IMR-90 (cell line): ENCODE data around the gene KATNB1. TPM values are rescaled to one million over a fixed set of nuclear protein-coding genes. Genes with fewer than 3 reads are reported as not detected.

ENCODE experiments used
- ATAC-seq: fragments of 200-7000 bp; cut with Tn5 transposase; 2 replicates; pipeline ENCODE4 v1.9.1; 2020; ENCODE audit warnings: low read depth, mild to moderate bottlenecking, moderate library complexity
- BruUV-seq: library from RNA; stranded (reverse); fragments of 400-500 nt; replicated peaks from 2 replicates; lab custom pipeline; 2021; lab: Mats Ljungman, UMichigan
- CTCF ChIA-PET: fragments of 300-600 bp; formaldehyde crosslinking; extraction: SDS; loops from one replicate; lab custom pipeline; 2021; ENCODE audit warnings: antibody characterized with exemption; lab: Yijun Ruan, JAX
- POLR2A ChIA-PET: fragments of 300-600 bp; sonication (Branson Sonifier 250); formaldehyde crosslinking; loops from one replicate; lab custom pipeline; 2022; ENCODE audit warnings: antibody characterized with exemption; ENCODE audit not compliant: unreplicated experiment; lab: Charles Lee
- DNase-seq: peaks from one replicate; pipeline ENCODE4 v3.0.0; 2013
- H2AFZ ChIP-seq: replicated peaks from 2 replicates; pipeline ENCODE3; 2013; ENCODE audit warnings: low read length, mild to moderate bottlenecking; ENCODE audit not compliant: poor library complexity
- H2AK5ac ChIP-seq: 2 replicates; pipeline ENCODE4 v1.6.1; 2013; ENCODE audit warnings: low read depth, low read length, inconsistent platforms
- H2AK9ac ChIP-seq: replicated peaks from 2 replicates; pipeline ENCODE3; 2013; ENCODE audit warnings: mild to moderate bottlenecking, low read depth, low read length, moderate library complexity; ENCODE audit not compliant: poor library complexity
- H2BK120ac ChIP-seq: 2 replicates; pipeline ENCODE4 v1.6.1; 2013; ENCODE audit warnings: low read depth, low read length, inconsistent platforms
- H2BK15ac ChIP-seq: 3 replicates; pipeline ENCODE4 v1.6.1; 2013; ENCODE audit warnings: low read depth, low read length, inconsistent platforms
- H2BK20ac ChIP-seq: 2 replicates; pipeline ENCODE4 v1.6.1; 2013; ENCODE audit warnings: low read depth, mild to moderate bottlenecking, inconsistent platforms, low read length, moderate library complexity
- H2BK5ac ChIP-seq: 2 replicates; pipeline ENCODE4 v1.6.1; 2013; ENCODE audit warnings: mild to moderate bottlenecking, low read depth, low read length, inconsistent platforms; ENCODE audit not compliant: poor library complexity, severe bottlenecking
- H3K14ac ChIP-seq: replicated peaks from 2 replicates; pipeline ENCODE4 v1.6.1; 2013; ENCODE audit warnings: low read depth, low read length, inconsistent platforms
- H3K18ac ChIP-seq: 2 replicates; pipeline ENCODE4 v1.6.1; 2013; ENCODE audit warnings: low read depth, low read length, control low read depth
- H3K23ac ChIP-seq: 2 replicates; pipeline ENCODE4 v1.6.1; 2013; ENCODE audit warnings: low read depth, low read length, inconsistent platforms
- H3K27ac ChIP-seq: 2 replicates; pipeline ENCODE4 v1.5.1; 2013; ENCODE audit warnings: mild to moderate bottlenecking, control low read depth, low read length; ENCODE audit not compliant: insufficient read depth
- H3K27me3 ChIP-seq: 2 replicates; pipeline ENCODE4 v1.6.1; 2013; ENCODE audit warnings: low read length; ENCODE audit not compliant: control insufficient read depth, insufficient read depth
- H3K36me3 ChIP-seq: 2 replicates; pipeline ENCODE4 v1.6.1; 2013; ENCODE audit warnings: low read length, mixed read lengths; ENCODE audit not compliant: control insufficient read depth, insufficient read depth
- H3K4ac ChIP-seq: 2 replicates; pipeline ENCODE4 v1.6.1; 2013; ENCODE audit warnings: low read depth, low read length, inconsistent platforms
- H3K4me1 ChIP-seq: 2 replicates; pipeline ENCODE4 v1.6.1; 2013; ENCODE audit warnings: low read length, mixed read lengths; ENCODE audit not compliant: control insufficient read depth, insufficient read depth
- H3K4me2 ChIP-seq: 2 replicates; pipeline ENCODE4 v1.6.1; 2013; ENCODE audit warnings: low read depth, mild to moderate bottlenecking, control low read depth, low read length, moderate library complexity
- H3K4me3 ChIP-seq: 2 replicates; pipeline ENCODE4 v1.5.1; 2013; ENCODE audit warnings: low read depth, mild to moderate bottlenecking, control low read depth, low read length, moderate library complexity; ENCODE audit not compliant: insufficient read depth
- H3K56ac ChIP-seq: 2 replicates; pipeline ENCODE4 v1.6.1; 2013; ENCODE audit warnings: low read length, inconsistent platforms; ENCODE audit not compliant: insufficient read depth; ENCODE audit errors: extremely low read depth
- H3K79me1 ChIP-seq, 2 experiments: 2 replicates each; pipeline ENCODE4 v1.6.1; 2013; ENCODE audit warnings: low read length in 2 of 2, inconsistent platforms in 1 of 2, low read depth in 1 of 2
- H3K9ac ChIP-seq: 2 replicates; pipeline ENCODE4 v1.6.1; 2013; ENCODE audit warnings: low read depth, low read length, control low read depth
- H3K9me1 ChIP-seq: 2 replicates; pipeline ENCODE4 v1.6.1; 2013; ENCODE audit warnings: low read length, inconsistent platforms; ENCODE audit not compliant: insufficient read depth
- H3K9me3 ChIP-seq: 2 replicates; pipeline ENCODE4 v1.6.1; 2013; ENCODE audit warnings: low read length; ENCODE audit not compliant: control insufficient read depth, insufficient read depth
- H4K20me1 ChIP-seq: 2 replicates; pipeline ENCODE4 v1.6.1; 2013; ENCODE audit warnings: low read length, inconsistent platforms; ENCODE audit not compliant: insufficient read depth
- H4K5ac ChIP-seq: 2 replicates; pipeline ENCODE4 v1.6.1; 2013; ENCODE audit warnings: mild to moderate bottlenecking, low read depth, low read length, control low read depth
- H4K8ac ChIP-seq, 2 experiments: 2 replicates each; pipeline ENCODE4 v1.6.1; 2013; ENCODE audit warnings: low read depth in 2 of 2, low read length in 2 of 2, control low read depth in 1 of 2, inconsistent platforms in 1 of 2
- H4K91ac ChIP-seq: 2 replicates; pipeline ENCODE4 v1.6.1; 2013; ENCODE audit warnings: low read depth, low read length, inconsistent platforms; ENCODE audit not compliant: insufficient read depth
- CEBPB ChIP-seq: IDR thresholded peaks from 2 replicates; pipeline ENCODE4 v1.6.1; 2012; ENCODE audit warnings: low read depth, low read length, improper control_type of control experiment
- CHD1 ChIP-seq: IDR thresholded peaks from 2 replicates; pipeline ENCODE4 v1.6.1; 2012; ENCODE audit warnings: low read depth, low read length, improper control_type of control experiment
- FOS ChIP-seq: fragments of 150-350 bp; IDR thresholded peaks from 2 replicates; pipeline ENCODE4 v1.6.1; 2016; ENCODE audit warnings: low read depth, low read length
- MAFK ChIP-seq: IDR thresholded peaks from 2 replicates; pipeline ENCODE4 v1.6.1; 2012; ENCODE audit warnings: low read depth, low read length, improper control_type of control experiment
- MXI1 ChIP-seq: IDR thresholded peaks from 2 replicates; pipeline ENCODE4 v1.6.1; 2012; ENCODE audit warnings: low read depth, mild to moderate bottlenecking, low read length, moderate library complexity, borderline replicate concordance
- POLR2A ChIP-seq: IDR thresholded peaks from 2 replicates; pipeline ENCODE4 v1.6.1; 2012; ENCODE audit warnings: mild to moderate bottlenecking, low read depth, low read length
- RCOR1 ChIP-seq: IDR thresholded peaks from 2 replicates; pipeline ENCODE4 v1.6.1; 2012; ENCODE audit warnings: mild to moderate bottlenecking, low read length, improper control_type of control experiment; ENCODE audit not compliant: insufficient replicate concordance
- WGBS, 2 experiments: methylation state at CpG; one replicate each; pipeline versions ENCODE4 v1.1.5 to v1.1.7; 2013; ENCODE audit warnings: missing lambda C conversion rate in 2 of 2; ENCODE audit not compliant: insufficient read length in 1 of 2; ENCODE audit errors: extremely low coverage in 2 of 2; 5-methylcytosine and 5-hydroxymethylcytosine counted together
- dilution Hi-C: fragments of 300-500 bp; cut with HindIII; formaldehyde crosslinking; loops from one replicate; pipeline ENCODE4 v1.14.3; 2018; ENCODE audit warnings: low sequenced_read_pairs; ENCODE audit not compliant: unreplicated experiment
- in situ Hi-C: fragments of 300-500 bp; cut with MboI; formaldehyde crosslinking; loops from 3 replicates; pipeline ENCODE4 v1.14.3; 2019; ENCODE audit warnings: low sequenced_read_pairs, inconsistent platforms, mixed read lengths
- intact Hi-C: fragments of 100-400 bp; cut with micrococcal nuclease; formaldehyde crosslinking; loops from 2 replicates; pipeline ENCODE4 v1.10.0; 2022
- polyA plus RNA-seq, 3 experiments: library from polyadenylated mRNA; depleted of rRNA; stranded (reverse); fragments of >200 nt; gene quantifications; 2 replicates each; pipeline ENCODE4 v1.2.3, GENCODE V29; 2012; ENCODE audit warnings: low replicate concordance in 1 of 3
- total RNA-seq: library from RNA; depleted of rRNA; stranded (reverse); fragments of >200 nt; gene quantifications from 2 replicates; pipeline ENCODE4 v1.2.3, GENCODE V29; 2012
- TF ChIP-seq, protein P1 (sequence below): conservative IDR thresholded peaks from 2 replicates; pipeline ENCODE4 v1.5.1; 2012; ENCODE audit warnings: mild to moderate bottlenecking, low read depth, low read length, improper control_type of control experiment
- TF ChIP-seq, protein P2 (sequence below): fragments of 150-350 bp; IDR thresholded peaks from 2 replicates; pipeline ENCODE4 v1.6.1; 2017; ENCODE audit warnings: mild to moderate bottlenecking, antibody characterized with exemption, low read length, low read depth
- TF ChIP-seq, protein P3 (sequence below): fragments of 150-350 bp; IDR thresholded peaks from 2 replicates; pipeline ENCODE4 v1.6.1; 2016; ENCODE audit warnings: low read depth, mild to moderate bottlenecking, low read length, moderate library complexity, borderline replicate concordance

The KATNB1 gene
- total and polyA plus RNA-seq, 2 of the 4 experiments (the other 2 are of a cell fraction), result 10.9 to 23.5 TPM

DNA sequence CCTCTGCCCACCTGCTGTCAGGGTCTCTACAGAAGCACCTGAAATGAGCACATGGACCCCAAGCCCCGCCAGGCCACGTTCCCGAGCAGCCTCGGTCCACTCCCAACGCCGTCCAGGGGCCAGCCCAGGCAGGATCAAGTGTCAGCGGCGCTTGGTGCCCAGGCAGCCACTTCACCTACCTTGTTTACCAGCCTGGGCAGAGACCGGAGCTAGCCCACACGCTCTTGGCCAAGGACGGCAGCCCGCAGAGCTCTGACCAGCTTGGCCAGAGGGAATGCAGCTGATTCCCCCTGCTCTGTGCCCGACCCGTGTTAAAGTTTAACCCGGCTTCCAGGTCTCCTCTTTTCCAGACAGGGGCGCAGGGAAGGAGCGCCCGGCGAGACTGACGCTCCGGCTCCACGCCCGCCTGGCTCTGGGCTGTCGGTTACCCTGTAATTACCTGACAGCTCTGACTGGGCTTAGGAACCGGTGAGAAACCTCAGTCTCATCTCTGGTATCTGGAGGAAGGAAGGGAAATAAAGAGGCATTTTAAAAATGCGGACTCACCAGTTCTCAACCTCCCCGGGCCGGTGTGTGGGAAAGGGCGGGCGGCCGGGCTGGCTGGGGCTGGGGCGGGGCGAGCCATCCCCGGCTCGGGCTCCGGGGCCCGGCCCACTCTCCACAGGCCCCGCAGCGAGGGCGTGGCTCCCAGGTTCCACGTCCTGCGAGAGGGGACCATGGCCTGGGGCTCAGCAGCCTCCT, 62.1 kb downstream of the KATNB1 start:
- H3K56ac ChIP-seq, result no peak overlapping the region
- H3K4me1 ChIP-seq, result peaks cover 20% of the 10 kb centered on the region
- H3K27ac ChIP-seq, result no peak overlapping the region
- 82% methylated on average over 16 of the region's 42 CpGs; no CpG with 5 or more reads in 1 of the 2 experiments for WGBS, 2 experiments
- TF ChIP-seq POLR2A (no peak), CEBPB (no peak), MXI1 (no peak), MAFK (no peak), RCOR1 (no peak), FOS (no peak), CHD1 (no peak)
- TF ChIP-seq, protein P1, sequence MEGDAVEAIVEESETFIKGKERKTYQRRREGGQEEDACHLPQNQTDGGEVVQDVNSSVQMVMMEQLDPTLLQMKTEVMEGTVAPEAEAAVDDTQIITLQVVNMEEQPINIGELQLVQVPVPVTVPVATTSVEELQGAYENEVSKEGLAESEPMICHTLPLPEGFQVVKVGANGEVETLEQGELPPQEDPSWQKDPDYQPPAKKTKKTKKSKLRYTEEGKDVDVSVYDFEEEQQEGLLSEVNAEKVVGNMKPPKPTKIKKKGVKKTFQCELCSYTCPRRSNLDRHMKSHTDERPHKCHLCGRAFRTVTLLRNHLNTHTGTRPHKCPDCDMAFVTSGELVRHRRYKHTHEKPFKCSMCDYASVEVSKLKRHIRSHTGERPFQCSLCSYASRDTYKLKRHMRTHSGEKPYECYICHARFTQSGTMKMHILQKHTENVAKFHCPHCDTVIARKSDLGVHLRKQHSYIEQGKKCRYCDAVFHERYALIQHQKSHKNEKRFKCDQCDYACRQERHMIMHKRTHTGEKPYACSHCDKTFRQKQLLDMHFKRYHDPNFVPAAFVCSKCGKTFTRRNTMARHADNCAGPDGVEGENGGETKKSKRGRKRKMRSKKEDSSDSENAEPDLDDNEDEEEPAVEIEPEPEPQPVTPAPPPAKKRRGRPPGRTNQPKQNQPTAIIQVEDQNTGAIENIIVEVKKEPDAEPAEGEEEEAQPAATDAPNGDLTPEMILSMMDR, result no peak
- TF ChIP-seq, protein P2, sequence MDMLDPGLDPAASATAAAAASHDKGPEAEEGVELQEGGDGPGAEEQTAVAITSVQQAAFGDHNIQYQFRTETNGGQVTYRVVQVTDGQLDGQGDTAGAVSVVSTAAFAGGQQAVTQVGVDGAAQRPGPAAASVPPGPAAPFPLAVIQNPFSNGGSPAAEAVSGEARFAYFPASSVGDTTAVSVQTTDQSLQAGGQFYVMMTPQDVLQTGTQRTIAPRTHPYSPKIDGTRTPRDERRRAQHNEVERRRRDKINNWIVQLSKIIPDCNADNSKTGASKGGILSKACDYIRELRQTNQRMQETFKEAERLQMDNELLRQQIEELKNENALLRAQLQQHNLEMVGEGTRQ, result no peak
- TF ChIP-seq, protein P3, sequence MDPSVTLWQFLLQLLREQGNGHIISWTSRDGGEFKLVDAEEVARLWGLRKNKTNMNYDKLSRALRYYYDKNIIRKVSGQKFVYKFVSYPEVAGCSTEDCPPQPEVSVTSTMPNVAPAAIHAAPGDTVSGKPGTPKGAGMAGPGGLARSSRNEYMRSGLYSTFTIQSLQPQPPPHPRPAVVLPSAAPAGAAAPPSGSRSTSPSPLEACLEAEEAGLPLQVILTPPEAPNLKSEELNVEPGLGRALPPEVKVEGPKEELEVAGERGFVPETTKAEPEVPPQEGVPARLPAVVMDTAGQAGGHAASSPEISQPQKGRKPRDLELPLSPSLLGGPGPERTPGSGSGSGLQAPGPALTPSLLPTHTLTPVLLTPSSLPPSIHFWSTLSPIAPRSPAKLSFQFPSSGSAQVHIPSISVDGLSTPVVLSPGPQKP, result no peak
- no peak overlapping the region for H2BK5ac ChIP-seq
- H4K20me1 ChIP-seq, result peaks cover 36% of the 10 kb centered on the region
- intact Hi-C loops (no loop called here), in situ Hi-C loops (no loop called here), dilution Hi-C loops (no loop called here)
- ATAC-seq (no peak), DNase-seq (no peak)
- no peak overlapping the region for H3K4me3 ChIP-seq
- no peak overlapping the region for H3K4ac ChIP-seq
- no peak overlapping the region for H3K14ac ChIP-seq
- POLR2A ChIA-PET, result no interaction called here
- no peak overlapping the region for H4K5ac ChIP-seq
- H2AK9ac ChIP-seq, result no peak overlapping the region
- no peak overlapping the region for H3K23ac ChIP-seq
- no peak overlapping the region for H3K4me2 ChIP-seq
- no peaks in the 10 kb centered on the region for H3K27me3 ChIP-seq
- no peak overlapping the region for H4K8ac ChIP-seq
- H3K18ac ChIP-seq, result no peak overlapping the region
- H3K79me1 ChIP-seq, result peaks cover 7 to 74% of the 10 kb centered on the region in 2 experiments
- H3K9me3 ChIP-seq, result no peaks in the 10 kb centered on the region
- no peak overlapping the region for H3K9ac ChIP-seq
- no peak overlapping the region for H2AK5ac ChIP-seq
- H3K36me3 ChIP-seq, result peaks cover 32% of the 10 kb centered on the region
- no peak overlapping the region for H2BK20ac ChIP-seq
- CTCF ChIA-PET, result no interaction called here
- peaks cover 25% of the 10 kb centered on the region for H3K9me1 ChIP-seq
- no peak overlapping the region for H2AFZ ChIP-seq
- no peak overlapping the region for H4K91ac ChIP-seq
- no peak overlapping the region for H2BK120ac ChIP-seq
- BruUV-seq, result no TSS peak
- H2BK15ac ChIP-seq, result no peak overlapping the region
